K562 (cell line): ENCODE data around the gene DGKA. TPM values are rescaled to one million over a fixed set of nuclear protein-coding genes. Genes with fewer than 3 reads are reported as not detected.

ENCODE experiments used
- ARID2 ChIP-seq: fragments of 450-650 bp; IDR thresholded peaks from 2 replicates; pipeline ENCODE4 v1.6.1; 2017; ENCODE audit warnings: antibody characterized with exemption, mild to moderate bottlenecking
- GABPA ChIP-seq: fragments of 200-800 bp; sonication (Bioruptor generic); conservative IDR thresholded peaks from 2 replicates; pipeline ENCODE4 v1.6.1; 2016; ENCODE audit warnings: low read depth, missing genetic modification characterization, missing compliant biosample characterization
- HLTF ChIP-seq: fragments of 450-650 bp; IDR thresholded peaks from 2 replicates; pipeline ENCODE4 v1.6.1; 2016
- ILF3 ChIP-seq: fragments of 450-650 bp; IDR thresholded peaks from 2 replicates; pipeline ENCODE4 v1.6.1; 2018; ENCODE audit warnings: antibody characterized with exemption, mild to moderate bottlenecking, moderate library complexity, borderline replicate concordance
- IRF1 ChIP-seq: sonication (generic); formaldehyde crosslinking; IDR thresholded peaks from 2 replicates; pipeline ENCODE4 v1.8.0; 2022; ENCODE audit warnings: missing genetic modification reagents, mild to moderate bottlenecking, borderline replicate concordance
- JUN ChIP-seq, 2 experiments: sonication (generic) in 1 of 2; formaldehyde crosslinking in 1 of 2; IDR thresholded peaks; 2 replicates each; pipeline versions ENCODE4 v1.6.1 to v1.8.0; 2012 to 2022; ENCODE audit warnings: borderline replicate concordance in 2 of 2, mild to moderate bottlenecking in 2 of 2, improper control_type of control experiment in 1 of 2, low read depth in 1 of 2, low read length in 1 of 2, missing genetic modification reagents in 1 of 2
- KHSRP ChIP-seq: fragments of 450-650 bp; IDR thresholded peaks from 2 replicates; pipeline ENCODE4 v1.6.1; 2017
- MTA3 ChIP-seq: fragments of 450-650 bp; formaldehyde crosslinking; IDR thresholded peaks from 2 replicates; pipeline ENCODE4 v1.6.1; 2017; ENCODE audit warnings: mild to moderate bottlenecking, borderline replicate concordance
- NR1H2 ChIP-seq: sonication (generic); formaldehyde crosslinking; IDR thresholded peaks from 2 replicates; pipeline ENCODE4 v1.4.0; 2020; ENCODE audit warnings: mild to moderate bottlenecking, missing genetic modification reagents
- PCBP1 ChIP-seq: fragments of 200-400 bp; formaldehyde crosslinking; IDR thresholded peaks from 2 replicates; pipeline ENCODE4 v1.6.1; 2018; ENCODE audit warnings: mild to moderate bottlenecking, low read depth, low read length; ENCODE audit not compliant: poor library complexity, severe bottlenecking
- POLR3G ChIP-seq: IDR thresholded peaks from 2 replicates; pipeline ENCODE4 v1.6.1; 2011; ENCODE audit not compliant: insufficient read length, insufficient replicate concordance; ENCODE audit errors: extremely low read depth
- SIN3B ChIP-seq: fragments of 450-650 bp; IDR thresholded peaks from 2 replicates; pipeline ENCODE4 v1.6.1; 2017; ENCODE audit warnings: low read depth, mild to moderate bottlenecking, moderate library complexity
- XRCC4 ChIP-seq: IDR thresholded peaks from one replicate; pipeline ENCODE4 v1.6.1; 2011; ENCODE audit not compliant: insufficient read depth, insufficient read length; ENCODE audit errors: extremely low read depth
- ZNF584 ChIP-seq: fragments of 200-800 bp; sonication (Bioruptor generic); IDR thresholded peaks from 2 replicates; pipeline ENCODE4 v1.6.1; 2016; ENCODE audit warnings: low read depth, mild to moderate bottlenecking, missing genetic modification characterization, missing compliant biosample characterization
- ZNF707 ChIP-seq: fragments of 250-450 bp; sonication (Bioruptor Pico); conservative IDR thresholded peaks from 2 replicates; pipeline ENCODE4 v1.8.0; 2022; ENCODE audit warnings: inconsistent platforms, mild to moderate bottlenecking, moderate library complexity
- polyA plus RNA-seq, 8 experiments: library from polyadenylated mRNA; depleted of rRNA in 4 of 8; stranded (reverse) in 5 of 8; unstranded in 3 of 8; fragments of >200 nt; fragmentation: Nextera tagmentation in 2 of 8; fragmentation: Illumina TruSeq in 1 of 8; extraction: Ambion mirVana in 2 of 8; extraction: Trizol in 1 of 8; gene quantifications; 2 replicates each; pipeline versions ENCODE4 v1.2.1 to v1.2.3, GENCODE V29; 2011 to 2014; ENCODE audit warnings: inconsistent platforms in 1 of 8, missing spikeins in 1 of 8
- total RNA-seq, 7 experiments: library from RNA; depleted of rRNA in 6 of 7; stranded (reverse); fragments of >200 nt in 6 of 7; fragmentation: Illumina TruSeq in 2 of 7; extraction: Trizol in 2 of 7; gene quantifications; 2 replicates each; pipeline versions ENCODE4 v1.2.1 to v1.2.3, GENCODE V29; 2011 to 2021; ENCODE audit warnings: low replicate concordance in 1 of 7
- TF ChIP-seq, protein P1 (sequence below): fragments of 200-400 bp; formaldehyde crosslinking; IDR thresholded peaks from 2 replicates; pipeline ENCODE4 v1.6.1; 2017; ENCODE audit warnings: mild to moderate bottlenecking, low read depth, low read length, moderate library complexity
- TF ChIP-seq, protein P2 (sequence below): sonication (generic); formaldehyde crosslinking; IDR thresholded peaks from 2 replicates; pipeline ENCODE4 v1.8.1; 2023; ENCODE audit warnings: mild to moderate bottlenecking, missing genetic modification reagents, moderate library complexity
- TF ChIP-seq, protein P3 (sequence below): sonication (generic); formaldehyde crosslinking; IDR thresholded peaks from 2 replicates; pipeline ENCODE4 v1.8.0; 2022; ENCODE audit warnings: mild to moderate bottlenecking, low read depth, missing genetic modification reagents
- TF ChIP-seq, protein P4 (sequence below): IDR thresholded peaks from 2 replicates; pipeline ENCODE4 v1.6.1; 2016; ENCODE audit warnings: missing genetic modification characterization, missing compliant biosample characterization
- TF ChIP-seq, protein P5 (sequence below): IDR thresholded peaks from 3 replicates; pipeline ENCODE4 v1.6.1; 2011; ENCODE audit warnings: borderline replicate concordance, mild to moderate bottlenecking; ENCODE audit not compliant: insufficient read length, insufficient read depth

DGKA gene
- total and polyA plus RNA-seq, 9 of the 15 experiments (the other 6 are each of a cell fraction or from before 2014, with no cell fraction given): 3.4 to 12.4 (median 6.2) TPM

GRCh38 chr12:55930771-55931316 is at the start of gene DGKA (continued):
- TF ChIP-seq PCBP1 (no peak), MTA3 (no peak), ZNF707 (CRISPR knock-in tag) (no peak), KHSRP (no peak), GABPA (tag) (no peak), IRF1 (CRISPR knock-in tag) (no peak), SIN3B (no peak), ARID2 (no peak), XRCC4 (no peak), ZNF584 (no peak), JUN (IDR thresholded peaks at IDR 0.05; ENCODE audit: borderline replicate concordance, low read depth, low read length) (no peak), JUN (CRISPR knock-in tag; IDR thresholded peaks at IDR 0.05; ENCODE audit: borderline replicate concordance) (no peak), HLTF (no peak), POLR3G (no peak), NR1H2 (CRISPR knock-in tag) (no peak), ILF3 (no peak)
- TF ChIP-seq, protein P1, sequence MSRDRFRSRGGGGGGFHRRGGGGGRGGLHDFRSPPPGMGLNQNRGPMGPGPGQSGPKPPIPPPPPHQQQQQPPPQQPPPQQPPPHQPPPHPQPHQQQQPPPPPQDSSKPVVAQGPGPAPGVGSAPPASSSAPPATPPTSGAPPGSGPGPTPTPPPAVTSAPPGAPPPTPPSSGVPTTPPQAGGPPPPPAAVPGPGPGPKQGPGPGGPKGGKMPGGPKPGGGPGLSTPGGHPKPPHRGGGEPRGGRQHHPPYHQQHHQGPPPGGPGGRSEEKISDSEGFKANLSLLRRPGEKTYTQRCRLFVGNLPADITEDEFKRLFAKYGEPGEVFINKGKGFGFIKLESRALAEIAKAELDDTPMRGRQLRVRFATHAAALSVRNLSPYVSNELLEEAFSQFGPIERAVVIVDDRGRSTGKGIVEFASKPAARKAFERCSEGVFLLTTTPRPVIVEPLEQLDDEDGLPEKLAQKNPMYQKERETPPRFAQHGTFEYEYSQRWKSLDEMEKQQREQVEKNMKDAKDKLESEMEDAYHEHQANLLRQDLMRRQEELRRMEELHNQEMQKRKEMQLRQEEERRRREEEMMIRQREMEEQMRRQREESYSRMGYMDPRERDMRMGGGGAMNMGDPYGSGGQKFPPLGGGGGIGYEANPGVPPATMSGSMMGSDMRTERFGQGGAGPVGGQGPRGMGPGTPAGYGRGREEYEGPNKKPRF: no peak
- TF ChIP-seq, protein P2, sequence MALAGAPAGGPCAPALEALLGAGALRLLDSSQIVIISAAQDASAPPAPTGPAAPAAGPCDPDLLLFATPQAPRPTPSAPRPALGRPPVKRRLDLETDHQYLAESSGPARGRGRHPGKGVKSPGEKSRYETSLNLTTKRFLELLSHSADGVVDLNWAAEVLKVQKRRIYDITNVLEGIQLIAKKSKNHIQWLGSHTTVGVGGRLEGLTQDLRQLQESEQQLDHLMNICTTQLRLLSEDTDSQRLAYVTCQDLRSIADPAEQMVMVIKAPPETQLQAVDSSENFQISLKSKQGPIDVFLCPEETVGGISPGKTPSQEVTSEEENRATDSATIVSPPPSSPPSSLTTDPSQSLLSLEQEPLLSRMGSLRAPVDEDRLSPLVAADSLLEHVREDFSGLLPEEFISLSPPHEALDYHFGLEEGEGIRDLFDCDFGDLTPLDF: no peak
- TF ChIP-seq, protein P3, sequence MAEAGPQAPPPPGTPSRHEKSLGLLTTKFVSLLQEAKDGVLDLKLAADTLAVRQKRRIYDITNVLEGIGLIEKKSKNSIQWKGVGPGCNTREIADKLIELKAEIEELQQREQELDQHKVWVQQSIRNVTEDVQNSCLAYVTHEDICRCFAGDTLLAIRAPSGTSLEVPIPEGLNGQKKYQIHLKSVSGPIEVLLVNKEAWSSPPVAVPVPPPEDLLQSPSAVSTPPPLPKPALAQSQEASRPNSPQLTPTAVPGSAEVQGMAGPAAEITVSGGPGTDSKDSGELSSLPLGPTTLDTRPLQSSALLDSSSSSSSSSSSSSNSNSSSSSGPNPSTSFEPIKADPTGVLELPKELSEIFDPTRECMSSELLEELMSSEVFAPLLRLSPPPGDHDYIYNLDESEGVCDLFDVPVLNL (CRISPR knock-in tag): no peak
- TF ChIP-seq, protein P4, sequence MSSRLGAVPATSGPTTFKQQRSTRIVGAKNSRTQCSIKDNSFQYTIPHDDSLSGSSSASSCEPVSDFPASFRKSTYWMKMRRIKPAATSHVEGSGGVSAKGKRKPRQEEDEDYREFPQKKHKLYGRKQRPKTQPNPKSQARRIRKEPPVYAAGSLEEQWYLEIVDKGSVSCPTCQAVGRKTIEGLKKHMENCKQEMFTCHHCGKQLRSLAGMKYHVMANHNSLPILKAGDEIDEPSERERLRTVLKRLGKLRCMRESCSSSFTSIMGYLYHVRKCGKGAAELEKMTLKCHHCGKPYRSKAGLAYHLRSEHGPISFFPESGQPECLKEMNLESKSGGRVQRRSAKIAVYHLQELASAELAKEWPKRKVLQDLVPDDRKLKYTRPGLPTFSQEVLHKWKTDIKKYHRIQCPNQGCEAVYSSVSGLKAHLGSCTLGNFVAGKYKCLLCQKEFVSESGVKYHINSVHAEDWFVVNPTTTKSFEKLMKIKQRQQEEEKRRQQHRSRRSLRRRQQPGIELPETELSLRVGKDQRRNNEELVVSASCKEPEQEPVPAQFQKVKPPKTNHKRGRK (tag): no peak
- TF ChIP-seq, protein P5, sequence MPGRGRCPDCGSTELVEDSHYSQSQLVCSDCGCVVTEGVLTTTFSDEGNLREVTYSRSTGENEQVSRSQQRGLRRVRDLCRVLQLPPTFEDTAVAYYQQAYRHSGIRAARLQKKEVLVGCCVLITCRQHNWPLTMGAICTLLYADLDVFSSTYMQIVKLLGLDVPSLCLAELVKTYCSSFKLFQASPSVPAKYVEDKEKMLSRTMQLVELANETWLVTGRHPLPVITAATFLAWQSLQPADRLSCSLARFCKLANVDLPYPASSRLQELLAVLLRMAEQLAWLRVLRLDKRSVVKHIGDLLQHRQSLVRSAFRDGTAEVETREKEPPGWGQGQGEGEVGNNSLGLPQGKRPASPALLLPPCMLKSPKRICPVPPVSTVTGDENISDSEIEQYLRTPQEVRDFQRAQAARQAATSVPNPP: no peak
